H1 (cell line): ENCODE data around the gene BRD9. TPM values are rescaled to one million over a fixed set of nuclear protein-coding genes. Genes with fewer than 3 reads are reported as not detected.

ENCODE experiments used
- CTCF ChIA-PET: fragments of 300-600 bp; sonication (Branson Sonifier 250); formaldehyde crosslinking; loops from one replicate; lab custom pipeline; 2021; ENCODE audit not compliant: partially characterized antibody; lab: Charles Lee
- POLR2A ChIA-PET: fragments of 300-600 bp; sonication (Branson Sonifier 250); formaldehyde crosslinking; loops from one replicate; lab custom pipeline; 2021; ENCODE audit warnings: inconsistent platforms; ENCODE audit not compliant: partially characterized antibody; lab: Charles Lee
- DNase-seq, 2 experiments: peaks; one replicate each; pipeline versions ENCODE4 v3.0.0 to v3.0.0-alpha.2; 2010 to 2022; ENCODE audit warnings: low spot score in 2 of 2, low read depth in 1 of 2, mixed read lengths in 1 of 2
- FAIRE-seq: peaks from 2 replicates; lab custom pipeline; 2011; peaks lifted over from hg19 to GRCh38; lab: Jason Lieb, UNC
- H2AFZ ChIP-seq: 2 replicates; pipeline ENCODE4 v1.8.1; 2012; ENCODE audit warnings: low read length, inconsistent platforms
- H2AK5ac ChIP-seq: 2 replicates; pipeline ENCODE4 v1.6.1; 2013; ENCODE audit warnings: low read depth, low read length
- H2BK120ac ChIP-seq: replicated peaks from 2 replicates; pipeline ENCODE3; 2013; ENCODE audit warnings: low read depth, low read length, inconsistent platforms
- H2BK12ac ChIP-seq: 2 replicates; pipeline ENCODE4 v1.6.1; 2013; ENCODE audit warnings: low read depth, low read length
- H2BK15ac ChIP-seq: 2 replicates; pipeline ENCODE4 v1.6.1; 2013; ENCODE audit warnings: low read length
- H2BK20ac ChIP-seq: 2 replicates; pipeline ENCODE4 v1.6.1; 2013; ENCODE audit warnings: low read length
- H2BK5ac ChIP-seq: 2 replicates; pipeline ENCODE4 v1.6.1; 2013; ENCODE audit warnings: low read depth, low read length
- H3K14ac ChIP-seq: 2 replicates; pipeline ENCODE4 v1.6.1; 2013; ENCODE audit warnings: inconsistent platforms; ENCODE audit not compliant: insufficient read length
- H3K18ac ChIP-seq: 2 replicates; pipeline ENCODE4 v1.6.1; 2013; ENCODE audit warnings: low read length; ENCODE audit errors: extremely low read depth
- H3K23ac ChIP-seq: 2 replicates; pipeline ENCODE4 v1.6.1; 2013; ENCODE audit warnings: inconsistent platforms; ENCODE audit not compliant: insufficient read length
- H3K23me2 ChIP-seq: 2 replicates; pipeline ENCODE4 v1.6.1; 2013; ENCODE audit warnings: low read depth, low read length
- H3K27ac ChIP-seq: 2 replicates; pipeline ENCODE4 v1.6.1; 2011; ENCODE audit warnings: low read depth, low read length, inconsistent platforms
- H3K27me3 ChIP-seq, 4 experiments: replicated peaks in 1 of 4; 1 replicate in 1 of 4; 2 replicates in 3 of 4; pipeline versions ENCODE4 v1.6.1 to v1.8.1; 2011 to 2013; ENCODE audit warnings: low read length in 3 of 4, mild to moderate bottlenecking in 3 of 4, inconsistent platforms in 2 of 4, mixed read lengths in 2 of 4, moderate library complexity in 1 of 4; ENCODE audit not compliant: control insufficient read depth in 3 of 4, insufficient read depth in 3 of 4; ENCODE audit errors: extremely low read depth in 1 of 4
- H3K36me3 ChIP-seq, 4 experiments: 2 replicates each; pipeline versions ENCODE4 v1.6.1 to v1.8.1; 2011 to 2013; ENCODE audit warnings: mild to moderate bottlenecking in 4 of 4, low read length in 3 of 4, moderate library complexity in 2 of 4, control low read depth in 1 of 4, inconsistent platforms in 1 of 4; ENCODE audit not compliant: insufficient read depth in 4 of 4, control insufficient read depth in 2 of 4
- H3K4ac ChIP-seq: replicated peaks from 2 replicates; pipeline ENCODE3; 2013; ENCODE audit warnings: low read length, low read depth, mixed read lengths, inconsistent platforms; ENCODE audit not compliant: insufficient read length
- H3K4me1 ChIP-seq, 4 experiments: replicated peaks in 1 of 4; 1 replicate in 1 of 4; 2 replicates in 3 of 4; pipeline versions ENCODE4 v1.6.1 to v1.8.1; 2011 to 2013; ENCODE audit warnings: low read length in 3 of 4, inconsistent platforms in 2 of 4, mixed read lengths in 1 of 4; ENCODE audit not compliant: insufficient read depth in 4 of 4, control insufficient read depth in 3 of 4
- H3K4me2 ChIP-seq, 2 experiments: 2 replicates each; pipeline versions ENCODE4 v1.6.1 to v1.8.1; 2011 to 2013; ENCODE audit warnings: low read depth in 2 of 2, low read length in 2 of 2, control low read depth in 1 of 2, inconsistent platforms in 1 of 2, mild to moderate bottlenecking in 1 of 2; ENCODE audit not compliant: insufficient read depth in 1 of 2
- H3K4me3 ChIP-seq, 4 experiments: fragments of 200-600, 300-600 bp in 1 of 4; sonication (generic), shearing (Covaris generic), sonication (Bioruptor Twin) in 1 of 4; 2 replicates each; pipeline versions ENCODE4 v1.5.1 to v1.8.1; 2011 to 2016; ENCODE audit warnings: low read length in 4 of 4, low read depth in 3 of 4, control low read depth in 2 of 4, inconsistent platforms in 2 of 4, mild to moderate bottlenecking in 2 of 4, mixed read lengths in 1 of 4, moderate library complexity in 1 of 4; ENCODE audit not compliant: insufficient read depth in 2 of 4; ENCODE audit errors: extremely low read depth in 1 of 4
- H3K56ac ChIP-seq: replicated peaks from 2 replicates; pipeline ENCODE3; 2013; ENCODE audit warnings: low read depth, mild to moderate bottlenecking, mixed read lengths, low read length, inconsistent platforms; ENCODE audit not compliant: insufficient read length
- H3K79me1 ChIP-seq: 2 replicates; pipeline ENCODE4 v1.6.1; 2013; ENCODE audit warnings: low read depth, low read length, control low read depth
- H3K79me2 ChIP-seq, 2 experiments: 2 replicates each; pipeline versions ENCODE4 v1.6.1 to v1.8.1; 2012 to 2013; ENCODE audit warnings: low read length in 2 of 2, mild to moderate bottlenecking in 2 of 2, inconsistent platforms in 1 of 2; ENCODE audit not compliant: insufficient read depth in 2 of 2, control insufficient read depth in 1 of 2
- H3K9ac ChIP-seq, 4 experiments: replicated peaks in 1 of 4; 1 replicate in 1 of 4; 2 replicates in 3 of 4; pipeline versions ENCODE4 v1.6.1 to v1.8.1; 2011 to 2013; ENCODE audit warnings: low read depth in 3 of 4, low read length in 3 of 4, control low read depth in 2 of 4, mild to moderate bottlenecking in 2 of 4, moderate library complexity in 2 of 4, inconsistent platforms in 1 of 4; ENCODE audit errors: extremely low read depth in 1 of 4
- H3K9me3 ChIP-seq, 2 experiments: 2 replicates each; pipeline versions ENCODE4 v1.6.1 to v1.8.1; 2012 to 2013; ENCODE audit warnings: mild to moderate bottlenecking in 2 of 2, moderate library complexity in 2 of 2, control low read depth in 1 of 2, inconsistent platforms in 1 of 2, low read depth in 1 of 2, low read length in 1 of 2, mixed read lengths in 1 of 2; ENCODE audit not compliant: insufficient read depth in 2 of 2
- H4K20me1 ChIP-seq, 2 experiments: replicated peaks in 1 of 2; 2 replicates each; pipeline versions ENCODE3 to v1.8.1; 2011 to 2013; ENCODE audit warnings: inconsistent platforms in 2 of 2, low read length in 2 of 2, mild to moderate bottlenecking in 1 of 2; ENCODE audit not compliant: insufficient read depth in 2 of 2, control insufficient read depth in 1 of 2
- H4K5ac ChIP-seq: 2 replicates; pipeline ENCODE4 v1.6.1; 2013; ENCODE audit warnings: low read length, low read depth, mixed read lengths, inconsistent platforms; ENCODE audit not compliant: insufficient read length
- H4K8ac ChIP-seq: 2 replicates; pipeline ENCODE4 v1.8.0; 2013; ENCODE audit warnings: mild to moderate bottlenecking, moderate library complexity, low read length, inconsistent platforms; ENCODE audit not compliant: insufficient read depth; ENCODE audit errors: extremely low read depth
- H4K91ac ChIP-seq: replicated peaks from 2 replicates; pipeline ENCODE3; 2013; ENCODE audit warnings: low read length, mixed read lengths, inconsistent platforms; ENCODE audit not compliant: insufficient read length
- CBX5 ChIP-seq: fragments of 300-800, 300-1000 bp; sonication (generic); IDR thresholded peaks from 2 replicates; pipeline ENCODE4 v1.7.1; 2016; ENCODE audit warnings: antibody characterized with exemption, low read length, low read depth
- CBX8 ChIP-seq: fragments of 300-800, 300-1000 bp; sonication (generic); IDR thresholded peaks from 2 replicates; pipeline ENCODE4 v1.7.1; 2016; ENCODE audit warnings: low read depth, low read length, borderline replicate concordance
- JUN ChIP-seq: IDR thresholded peaks from 2 replicates; pipeline ENCODE4 v1.6.1; 2011; ENCODE audit warnings: low read depth, mild to moderate bottlenecking, improper control_type of control experiment, low read length
- KDM5A ChIP-seq: fragments of 200-600 bp; IDR thresholded peaks from 2 replicates; pipeline ENCODE4 v1.7.1; 2012; ENCODE audit warnings: mild to moderate bottlenecking, low read length, inconsistent platforms, mixed read lengths
- POLR2A ChIP-seq, 2 experiments: IDR thresholded peaks; 1 replicate in 1 of 2; 2 replicates in 1 of 2; pipeline ENCODE4 v1.6.1; 2011; ENCODE audit warnings: low read depth in 2 of 2, low read length in 2 of 2, mild to moderate bottlenecking in 2 of 2; ENCODE audit errors: control extremely low read depth in 1 of 2
- RNF2 ChIP-seq: fragments of 200-900, 300-1000 bp; sonication (generic); IDR thresholded peaks from 2 replicates; pipeline ENCODE4 v1.7.1; 2016; ENCODE audit warnings: borderline replicate concordance, low read depth, mild to moderate bottlenecking, antibody characterized with exemption, low read length; ENCODE audit not compliant: poor library complexity, severe bottlenecking; ENCODE audit errors: missing control alignments
- SAP30 ChIP-seq: fragments of 300-600 bp; sonication (generic); IDR thresholded peaks from 2 replicates; pipeline ENCODE4 v1.7.1; 2012; ENCODE audit warnings: low read length, moderate library complexity, mild to moderate bottlenecking, inconsistent platforms; ENCODE audit not compliant: insufficient read depth, insufficient replicate concordance
- SRF ChIP-seq: IDR thresholded peaks from 2 replicates; pipeline ENCODE4 v1.6.1; 2011; ENCODE audit warnings: mild to moderate bottlenecking, low read depth, low read length, moderate library complexity
- SUZ12 ChIP-seq: fragments of 200-600 bp; sonication (generic); IDR thresholded peaks from 2 replicates; pipeline ENCODE4 v1.6.1; 2012; ENCODE audit warnings: mild to moderate bottlenecking, inconsistent platforms, low read length, moderate library complexity, mixed read lengths
- TEAD4 ChIP-seq: IDR thresholded peaks from 2 replicates; pipeline ENCODE4 v1.6.1; 2012; ENCODE audit warnings: low read depth, low read length, inconsistent platforms, mixed read lengths
- WGBS, 2 experiments: shearing (Covaris generic) in 1 of 2; methylation state at CpG; one replicate each; pipeline versions ENCODE4 v1.1.6 to v1.1.7; 2013 to 2015; ENCODE audit warnings: low lambda C conversion rate in 2 of 2, mixed read lengths in 2 of 2, inconsistent platforms in 1 of 2, low coverage in 1 of 2, missing lambda C conversion rate in 1 of 2; ENCODE audit not compliant: insufficient replicate concordance in 2 of 2, insufficient coverage in 1 of 2, insufficient read length in 1 of 2; ENCODE audit errors: extremely low coverage in 1 of 2, missing lambda C conversion rate in 1 of 2; 5-methylcytosine and 5-hydroxymethylcytosine counted together
- polyA plus RNA-seq, 7 experiments: library from polyadenylated mRNA; depleted of rRNA in 3 of 7; stranded (reverse) in 5 of 7; unstranded in 2 of 7; fragments of >200 nt in 5 of 7; fragments of 200-250 nt in 2 of 7; gene quantifications; 1 replicate in 5 of 7; 2 replicates in 1 of 7; 4 replicates in 1 of 7; pipeline versions ENCODE4 v1.2.1 to v1.2.3, GENCODE V29; 2011 to 2013; ENCODE audit warnings: missing spikeins in 2 of 7, mixed read lengths in 2 of 7
- total RNA-seq: library from RNA; stranded (reverse); fragmentation: NEBNext Ultra II Directional; extraction: Animal tissue kit (Norgen Biotek cat#: 25700); gene quantifications from 2 replicates; pipeline ENCODE4 v1.2.1, GENCODE V29; 2021

Gene BRD9
- total and polyA plus RNA-seq, 2 of the 8 experiments (the other 6 are each of a cell fraction or from before 2014, with no cell fraction given): 9.3 to 49.4 TPM

- Histone ChIP-seq H4K20me1 (peaks cover 1 to 2% of the 10 kb centered on the region in 2 experiments), H2BK15ac (no peak overlapping the region), H3K79me1 (no peaks in the 10 kb centered on the region), H4K5ac (no peak overlapping the region), H3K4me2 (no peak overlapping the region), H3K14ac (no peak overlapping the region), H3K9me3 (no peaks in the 10 kb centered on the region), H3K56ac (no peak overlapping the region), H3K4ac (no peak overlapping the region), H2AK5ac (no peak overlapping the region), H2BK12ac (no peak overlapping the region), H3K27ac (no peak overlapping the region), H3K79me2 (no peaks in the 10 kb centered on the region), H2BK20ac (no peak overlapping the region), H3K23ac (no peak overlapping the region), H4K8ac (no peak overlapping the region), H3K9ac (no peak overlapping the region), H3K18ac (no peak overlapping the region), H2BK120ac (no peak overlapping the region), H4K91ac (no peak overlapping the region), H3K36me3 (peaks cover 6 to 18% (median 10%) of the 10 kb centered on the region in 4 experiments; a peak in 7 of 8 replicates), H2AFZ (no peak overlapping the region), H3K4me3 (no peak overlapping the region), H2BK5ac (no peak overlapping the region), H3K4me1 (0 out of 7 replicates have a peak, but pooled peaks cover 0 to 2% (median 0%) of the 10 kb centered on the region in 4 experiments), H3K27me3 (peaks cover 3 to 14% (median 10%) of the 10 kb centered on the region in 4 experiments), H3K23me2 (peaks cover 5% of the 10 kb centered on the region; the same call in 1 of the 2 replicates)
- 86% methylated on average over 9 of the region's 9 CpGs; no CpG with 5 or more reads in 1 of the 2 experiments for WGBS, 2 experiments
- DNase-seq (no peak), FAIRE-seq (no peak)
- CTCF ChIA-PET: interaction anchor here (0.9 to 6.8 kb wide), 11 partner anchors 8 to 284 kb away, joined by 3 to 64 read pairs (median 13); partner anchors contain the start of gene NKD2
- POLR2A ChIA-PET: interaction anchor here (0.9 to 1.2 kb wide), 3 partner anchors 29 to 594 kb away, joined by 3 to 5 read pairs (median 3); partner anchors contain the start of genes BRD9 and TRIP13
- TF ChIP-seq TEAD4: no peak
- no peak for TF ChIP-seq CBX5
- no peak for TF ChIP-seq JUN
- TF ChIP-seq KDM5A: no peak
- no peak for TF ChIP-seq SAP30
- no peak for TF ChIP-seq SUZ12
- no peak for TF ChIP-seq SRF
- TF ChIP-seq POLR2A (IDR thresholded peaks at IDR 0.05; ENCODE audit: control extremely low read depth in 1 of 2, low read depth in 2 of 2, low read length in 2 of 2): no peak
- no peak for TF ChIP-seq RNF2
- no peak for TF ChIP-seq CBX8
Observed at GRCh38 chr5:921456-922435, 29.1 kb upstream of the BRD9 start.
